ENCODE results near the gene COP1.
"Not testable (repeated sequence)": the region's sequence is repeated elsewhere in the genome, so short reads cannot be mapped to it uniquely, and the experiment has no call there.

The COP1 gene

DNA sequence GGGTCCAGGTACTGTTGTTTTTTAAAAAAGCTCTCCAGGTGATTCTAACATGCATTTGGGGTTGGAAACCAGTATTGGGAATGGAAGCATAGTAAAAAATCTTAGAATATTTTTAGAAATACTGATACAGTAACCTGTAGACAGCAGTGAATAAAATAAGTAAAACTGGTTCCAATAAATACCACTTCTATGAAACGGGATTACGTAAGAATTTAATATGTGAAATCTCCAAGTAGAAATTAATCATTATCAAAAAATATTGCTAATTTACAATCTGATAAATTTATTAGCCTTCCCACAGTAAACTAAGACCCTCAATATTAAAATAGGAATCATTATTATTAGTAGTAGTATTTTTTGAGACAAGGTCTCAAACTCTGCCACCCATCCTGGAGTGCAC lies 177.5 kb downstream of the COP1 start:
- no peak for DNase-seq

DNA sequence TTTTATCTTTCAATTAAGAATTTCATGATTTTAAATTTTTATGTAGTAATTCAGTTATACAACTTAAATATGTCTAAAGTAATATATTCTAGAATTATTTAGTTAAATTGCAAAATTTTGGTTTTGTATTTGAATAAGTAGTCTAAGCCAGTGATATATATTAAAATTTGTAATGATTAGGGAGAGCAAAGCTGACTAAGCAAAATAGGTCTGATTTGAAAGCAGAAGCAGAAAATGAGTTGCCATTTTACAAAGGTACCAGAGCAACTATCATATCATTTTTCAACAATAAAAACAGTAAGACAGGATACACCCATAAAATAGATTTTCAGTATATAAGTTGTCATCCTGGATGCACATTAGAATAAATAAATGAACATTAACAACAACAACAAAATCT lies 177.9 kb downstream of the COP1 start:
- no peak for DNase-seq

- DNase-seq, result peak; percentile 80
These were observed 179.2 kb downstream of the COP1 start for GRCh38 chr1:176027934-176028333.

DNA sequence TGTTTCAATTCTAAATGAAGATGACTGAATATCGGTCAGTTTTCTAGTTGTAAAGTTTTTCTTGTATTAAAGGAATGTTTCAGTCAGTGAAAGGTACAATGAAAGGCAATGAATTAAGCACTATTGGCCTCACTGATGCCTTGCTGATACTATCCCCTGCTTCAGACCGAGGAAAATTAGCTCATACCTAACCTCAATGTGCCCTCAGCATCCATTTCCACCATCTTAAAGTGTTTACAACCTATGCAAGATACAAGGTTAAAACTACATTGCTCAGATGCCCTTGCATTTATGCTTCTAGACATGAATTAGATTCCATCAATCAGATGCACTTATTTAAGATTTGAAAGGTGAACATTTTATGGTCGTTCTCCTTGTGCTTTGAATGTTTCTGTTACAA lies 184.5 kb downstream of the COP1 start:
- no peak for DNase-seq

DNA sequence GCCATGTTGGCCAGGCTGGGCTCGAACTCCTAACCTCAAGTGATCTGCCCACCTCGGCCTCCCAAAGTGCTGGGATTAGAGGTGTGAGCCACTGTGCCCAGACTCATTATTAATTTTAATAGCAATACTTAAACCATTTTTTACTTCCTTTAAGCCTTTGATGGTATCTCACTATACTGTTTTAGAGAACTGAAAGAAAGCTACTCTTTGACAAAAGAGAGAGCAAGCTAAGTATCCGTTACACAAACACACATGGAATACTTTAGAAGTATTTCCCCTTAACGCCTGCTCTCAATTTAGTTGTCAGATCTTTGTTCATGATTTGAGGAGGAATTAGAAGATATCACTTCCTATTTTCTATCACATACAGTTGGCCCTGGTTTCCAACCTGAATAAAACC lies 189.4 kb downstream of the COP1 start:
- DNase-seq, result no peak

DNA sequence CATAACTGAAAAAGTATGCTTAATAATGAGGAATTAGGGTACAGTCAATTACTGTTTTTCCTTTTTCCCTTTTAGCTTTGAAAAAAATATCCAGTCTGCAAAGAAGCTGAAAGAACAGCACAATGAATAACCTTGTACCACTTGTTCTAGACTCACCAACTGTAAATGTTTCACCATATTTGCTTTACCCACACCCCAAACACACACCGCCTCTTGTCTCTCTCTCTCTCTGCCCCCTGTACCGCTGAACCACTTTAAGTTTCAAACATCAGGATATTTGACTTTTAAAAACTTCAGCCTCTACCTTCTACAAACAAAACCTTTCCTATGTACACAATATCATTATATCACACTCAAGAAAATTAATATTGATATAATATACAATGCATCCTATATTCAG lies 197.1 kb downstream of the COP1 start:
- no peak for DNase-seq

DNA sequence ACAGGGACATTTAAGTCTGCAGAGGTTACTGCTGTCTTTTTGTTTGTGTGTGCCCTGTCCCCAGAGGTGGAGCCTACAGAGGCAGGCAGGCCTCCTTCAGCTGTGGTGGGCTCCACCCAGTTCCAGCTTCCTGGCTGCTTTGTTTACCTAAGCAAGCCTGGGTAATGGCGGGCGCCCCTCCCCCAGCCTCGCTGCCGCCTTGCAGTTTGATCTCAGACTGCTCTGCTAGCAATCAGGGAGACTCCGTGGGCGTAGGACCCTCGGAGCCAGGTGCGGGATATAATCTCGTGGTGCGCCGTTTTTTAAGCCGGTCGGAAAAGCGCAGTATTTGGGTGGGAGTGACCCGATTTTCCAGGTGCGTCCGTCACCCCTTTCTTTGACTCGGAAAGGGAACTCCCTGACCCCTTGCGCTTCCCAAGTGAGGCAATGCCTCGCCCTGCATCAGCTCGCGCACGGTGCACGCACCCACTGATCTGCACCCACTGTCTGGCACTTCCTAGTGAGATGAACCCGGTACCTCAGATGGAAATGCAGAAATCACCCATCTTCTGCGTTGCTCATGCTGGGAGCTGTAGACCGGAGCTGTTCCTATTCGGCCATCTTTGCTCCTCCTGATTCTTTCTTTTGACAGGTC lies 199.2 kb downstream of the COP1 start:
- not testable (repeated sequence) for DNase-seq

- DNase-seq, result not testable (repeated sequence)
These were observed 212.4 kb downstream of the COP1 start for GRCh38 chr1:175994660-175995059.

DNA sequence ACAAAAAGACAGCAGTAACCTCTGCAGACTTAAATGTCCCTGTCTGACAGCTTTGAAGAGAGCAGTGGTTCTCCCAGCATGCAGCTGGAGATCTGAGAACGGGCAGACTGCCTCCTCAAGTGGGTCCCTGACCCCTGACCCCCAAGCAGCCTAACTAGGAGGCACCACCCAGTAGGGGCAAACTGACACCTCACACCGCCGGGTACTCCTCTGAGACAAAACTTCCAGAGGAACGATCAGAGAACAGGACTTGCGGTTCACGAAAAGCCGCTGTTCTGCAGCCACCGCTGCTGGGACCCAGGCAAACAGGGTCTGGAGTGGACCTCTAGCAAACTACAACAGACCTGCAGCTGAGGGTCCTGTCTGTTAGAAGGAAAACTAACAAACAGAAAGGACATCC lies 214.3 kb downstream of the COP1 start:
- DNase-seq, result not testable (repeated sequence)

GRCh38 chr1:175992202-175992601 lies 214.9 kb downstream of the COP1 start:
- DNase-seq, result not testable (repeated sequence)

DNA sequence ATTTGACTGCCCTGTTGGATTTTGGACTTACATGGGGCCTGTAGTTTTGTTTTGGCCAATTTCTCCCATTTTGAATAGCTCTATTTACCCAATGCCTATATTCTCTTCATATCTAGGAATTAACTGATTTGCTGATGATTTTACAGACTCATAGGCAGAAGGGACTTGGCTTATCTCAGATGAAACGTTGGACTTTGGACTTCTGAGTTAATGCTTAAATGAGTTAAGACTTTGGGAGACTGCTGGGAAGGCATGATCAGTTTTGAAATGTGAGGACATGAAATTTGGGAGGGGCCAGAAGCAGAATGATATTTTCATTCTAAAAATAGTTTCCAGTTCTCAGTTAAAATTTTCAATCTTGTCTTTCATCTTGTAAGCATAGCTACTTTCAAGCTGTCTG lies 222.3 kb downstream of the COP1 start:
- no peak for DNase-seq

GRCh38 chr1:175984057-175984812 lies 222.9 kb downstream of the COP1 start:
- no peak for DNase-seq

DNA sequence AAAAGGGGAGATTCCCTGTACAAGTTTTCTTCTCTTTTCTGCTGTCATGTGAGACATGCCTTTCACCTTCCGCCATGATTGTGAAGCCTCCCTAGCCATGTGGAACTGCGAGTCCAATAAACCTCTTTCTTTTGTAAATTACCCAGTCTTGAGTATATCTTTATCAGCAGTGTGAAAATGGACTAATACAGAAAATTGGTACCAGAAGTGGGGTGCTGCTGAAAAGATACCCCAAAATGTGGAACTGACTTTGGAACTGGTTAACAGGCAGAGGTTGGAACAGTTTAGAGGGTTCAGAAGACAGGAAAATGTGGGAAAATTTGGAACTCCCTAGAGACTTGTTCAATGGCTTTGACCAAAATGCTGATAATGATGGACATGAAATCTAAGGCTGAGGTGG lies 223.7 kb downstream of the COP1 start:
- DNase-seq, result not testable (repeated sequence)

DNA sequence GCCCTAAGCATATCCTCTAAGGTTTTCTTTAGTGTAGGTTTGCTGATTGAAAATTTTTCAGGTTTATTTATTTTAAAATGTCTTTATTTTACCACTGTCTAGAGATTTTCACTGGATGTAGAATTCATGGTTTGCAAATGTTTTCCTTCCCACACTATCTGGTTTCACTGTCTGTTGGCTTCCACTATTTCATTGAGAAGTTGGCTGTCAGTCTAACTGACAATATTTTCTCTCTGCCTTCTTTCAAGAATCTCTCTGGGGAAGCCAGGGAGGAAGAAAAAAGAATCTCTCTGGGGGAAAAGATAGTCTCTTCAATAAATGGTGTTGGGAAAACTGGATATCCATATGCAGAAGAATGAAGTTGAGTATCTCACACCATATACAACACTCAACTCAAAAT lies 226.0 kb downstream of the COP1 start:
- no peak for DNase-seq

GRCh38 chr1:175978926-175979325 lies 228.2 kb downstream of the COP1 start:
- no peak for DNase-seq

DNA sequence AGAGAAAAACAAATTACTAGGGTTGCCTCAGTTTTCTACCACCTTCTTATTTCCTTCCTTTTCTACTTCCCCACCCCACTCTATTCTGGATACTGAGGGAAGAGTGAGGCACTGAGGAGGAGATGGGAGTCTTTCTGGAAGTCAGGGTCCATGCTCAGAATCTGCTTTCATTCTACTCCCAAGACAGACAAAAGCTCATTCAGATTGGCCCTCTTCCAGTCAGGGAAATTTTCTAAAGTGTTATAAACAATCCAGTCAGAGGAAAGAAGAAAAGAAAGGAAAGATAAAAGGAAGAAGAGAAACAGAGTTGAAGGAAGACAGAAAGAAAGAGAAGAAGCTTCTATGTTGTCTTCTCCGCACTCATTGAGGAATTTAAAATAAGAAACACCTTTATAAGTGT lies 228.6 kb downstream of the COP1 start:
- no peak for DNase-seq

- no peak for DNase-seq
These were observed 230.0 kb downstream of the COP1 start for GRCh38 chr1:175976865-175977642.

GRCh38 chr1:175969231-175969630 lies 237.9 kb downstream of the COP1 start:
- DNase-seq, result no peak

DNA sequence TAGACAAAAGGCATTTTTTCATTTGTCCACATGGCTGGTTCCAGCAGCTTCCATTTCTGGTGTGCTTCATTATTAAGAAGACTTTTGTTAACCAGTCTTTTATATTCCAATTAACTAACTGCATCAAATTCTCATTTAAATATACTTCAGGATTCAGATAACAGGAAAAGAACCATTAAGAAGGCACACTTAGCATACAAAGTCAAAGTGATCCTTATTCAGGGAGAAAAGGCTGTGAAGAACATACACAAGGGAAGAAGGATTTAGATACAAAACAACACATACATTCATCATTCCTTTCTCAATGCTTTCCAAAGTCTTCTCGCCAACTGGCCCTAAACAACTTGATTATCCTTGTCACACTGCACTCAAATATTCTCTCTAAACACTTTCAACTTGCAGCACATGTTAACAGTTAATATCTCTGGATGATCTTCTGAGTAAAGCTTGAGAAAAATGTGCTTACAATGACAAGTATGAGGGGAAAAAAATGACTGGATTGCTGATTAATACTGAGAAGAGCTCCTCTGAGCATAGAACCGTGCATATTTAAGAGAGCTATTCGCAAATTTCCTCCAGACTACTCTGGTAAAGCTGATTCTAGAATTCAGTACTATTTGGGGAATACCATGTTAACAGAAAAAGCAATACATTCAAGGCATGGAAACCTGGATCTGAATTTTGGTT lies 238.5 kb downstream of the COP1 start:
- no peak for DNase-seq

DNA sequence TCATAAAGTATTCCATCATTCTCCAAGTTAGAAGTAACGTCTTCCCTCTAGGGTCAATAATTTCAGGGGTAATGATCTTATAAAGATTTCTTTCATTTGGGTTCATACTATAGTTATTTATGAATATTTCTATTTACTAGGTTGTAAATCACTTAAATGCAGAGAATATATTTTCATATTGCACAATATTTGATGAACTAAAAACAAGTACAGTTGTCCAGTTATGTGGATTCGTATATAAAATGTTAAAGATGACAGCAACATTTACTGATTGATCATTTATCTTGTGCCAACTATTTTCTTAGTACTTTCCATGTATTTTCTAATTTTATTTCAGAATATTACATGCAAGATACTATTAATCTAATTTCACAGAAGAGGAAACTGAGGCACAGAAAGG lies 243.3 kb downstream of the COP1 start:
- no peak for DNase-seq

- no peak for DNase-seq
These were observed 246.9 kb downstream of the COP1 start for GRCh38 chr1:175960169-175960568.

- no peak for DNase-seq
These were observed 255.5 kb downstream of the COP1 start for GRCh38 chr1:175951627-175952026.

GRCh38 chr1:175947771-175948170 lies 259.3 kb downstream of the COP1 start:
- no peak for DNase-seq
